ENCODE data around the gene SSRP1.

- TF ChIP-seq CTCF (IDR thresholded peaks at IDR 0.05): no peak
- TF ChIP-seq POLR2A (IDR thresholded peaks at IDR 0.05): no peak
- TF ChIP-seq EP300 (IDR thresholded peaks at IDR 0.05): no peak
Measured at GRCh38 chr11:57358991-57359390, 23.3 kb upstream of the SSRP1 start.

Measured in tibial nerve (tissue), 4 donors.